GM19452 (cell line): ENCODE results near the gene GNB1L.

ENCODE experiments used
- ATAC-seq: cut with Tn5 transposase; IDR thresholded peaks from one replicate; pipeline ENCODE4 v1.9.1; 2021; ENCODE audit not compliant: unreplicated experiment

Gene GNB1L

GRCh38 chr22:19826619-19826950 lies 28.1 kb downstream of the GNB1L start:
- no peak for ATAC-seq

- ATAC-seq, result no peak
Measured at GRCh38 chr22:19825904-19826618, 28.6 kb downstream of the GNB1L start.

DNA sequence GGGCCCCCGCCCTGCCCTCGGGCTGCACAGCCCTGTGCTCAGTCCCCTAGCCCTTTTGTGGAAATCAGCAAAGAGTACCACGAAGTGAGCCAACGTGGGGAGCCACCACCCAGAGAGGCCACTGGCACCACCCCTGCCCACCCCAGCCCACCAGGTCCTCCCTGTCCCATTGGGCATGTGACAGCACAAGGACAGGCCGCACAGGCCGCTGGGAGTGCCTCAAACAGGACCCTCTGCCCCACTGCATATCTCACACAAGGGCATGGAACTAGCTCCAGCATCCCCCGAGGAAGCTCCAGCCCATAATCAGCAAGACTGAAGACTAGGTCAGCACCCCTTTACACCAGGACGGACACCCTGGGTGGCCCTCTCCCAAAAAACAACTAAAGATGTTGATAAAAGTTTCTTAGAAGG lies 29.7 kb downstream of the GNB1L start:
- no peak for ATAC-seq

- ATAC-seq, result no peak
Measured at GRCh38 chr22:19824212-19824925, 30.3 kb downstream of the GNB1L start.

GRCh38 chr22:19823902-19824211 lies 30.8 kb downstream of the GNB1L start:
- no peak for ATAC-seq

DNA sequence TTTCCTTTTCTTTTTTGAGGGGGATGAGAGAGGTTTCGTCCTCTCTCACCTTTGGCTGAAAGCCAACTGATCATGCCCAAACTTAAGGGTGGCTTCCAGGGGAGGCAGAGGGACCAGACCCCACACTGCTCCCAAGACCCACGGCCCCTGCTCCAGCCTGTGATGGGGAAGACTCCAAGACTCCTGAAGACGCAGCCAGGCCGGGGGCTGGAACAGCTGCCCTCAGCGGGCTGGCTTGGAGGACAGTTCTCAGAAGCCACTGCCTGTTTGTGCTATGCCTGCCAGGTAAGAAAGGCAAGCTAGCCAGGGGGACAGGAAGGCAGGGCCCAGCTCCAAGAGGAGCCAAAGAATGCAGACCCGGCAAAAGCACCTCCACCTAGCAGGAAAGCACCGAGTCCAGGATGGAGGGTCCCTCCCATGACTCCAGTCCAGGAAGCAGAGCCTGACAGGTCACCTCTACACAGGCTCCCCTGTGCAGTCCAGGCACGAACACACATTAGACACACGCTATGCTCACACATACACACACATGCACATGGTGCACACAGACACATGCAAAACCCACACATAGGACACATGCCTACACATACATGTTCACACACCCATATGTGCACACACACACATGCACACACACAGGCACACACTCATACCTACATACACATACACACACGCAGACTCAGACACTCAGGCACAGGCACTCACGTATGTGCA lies 31.3 kb downstream of the GNB1L start:
- ATAC-seq, result no peak

DNA sequence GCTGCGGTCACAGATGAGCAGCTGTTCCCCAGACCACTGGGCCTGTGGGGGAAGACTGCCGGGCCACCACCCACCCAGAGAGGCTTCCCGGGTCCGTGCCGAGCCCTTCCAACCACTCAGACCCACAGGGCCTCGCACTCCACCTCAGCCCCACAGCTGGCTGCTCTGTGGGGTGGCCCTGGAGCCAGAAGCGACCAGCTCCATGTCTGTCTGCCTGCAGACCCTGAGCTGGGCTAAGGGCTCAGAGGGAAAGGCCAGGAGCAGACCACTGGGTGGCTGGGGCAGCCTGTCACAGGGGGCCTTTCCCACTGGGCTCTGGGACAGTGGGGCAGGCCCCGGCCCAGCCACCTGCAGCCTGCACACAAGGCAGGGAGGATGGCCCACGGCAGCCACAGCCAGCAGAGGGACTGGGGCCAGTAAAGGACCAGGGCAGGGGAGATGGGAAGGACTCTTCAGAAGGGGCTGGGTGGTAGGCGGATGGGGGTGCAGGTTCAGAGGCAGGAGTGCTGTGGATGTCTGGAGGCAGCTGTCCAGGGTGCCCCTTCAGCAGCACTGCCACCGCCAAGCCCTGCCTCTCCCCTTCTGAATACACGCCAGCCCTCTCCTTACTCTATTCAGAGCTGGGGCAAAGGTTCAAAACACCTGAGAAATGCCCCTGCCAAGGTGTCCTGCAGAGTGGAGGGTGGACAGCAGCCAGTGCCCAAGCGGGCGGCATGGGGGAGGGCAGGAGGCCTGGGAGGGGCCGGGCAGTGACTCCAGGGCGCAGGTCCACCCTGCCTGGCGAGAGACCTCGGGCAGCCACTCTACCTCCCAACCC lies 32.2 kb downstream of the GNB1L start:
- ATAC-seq, result no peak

GRCh38 chr22:19821523-19822300 lies 33.0 kb downstream of the GNB1L start:
- ATAC-seq, result no peak

DNA sequence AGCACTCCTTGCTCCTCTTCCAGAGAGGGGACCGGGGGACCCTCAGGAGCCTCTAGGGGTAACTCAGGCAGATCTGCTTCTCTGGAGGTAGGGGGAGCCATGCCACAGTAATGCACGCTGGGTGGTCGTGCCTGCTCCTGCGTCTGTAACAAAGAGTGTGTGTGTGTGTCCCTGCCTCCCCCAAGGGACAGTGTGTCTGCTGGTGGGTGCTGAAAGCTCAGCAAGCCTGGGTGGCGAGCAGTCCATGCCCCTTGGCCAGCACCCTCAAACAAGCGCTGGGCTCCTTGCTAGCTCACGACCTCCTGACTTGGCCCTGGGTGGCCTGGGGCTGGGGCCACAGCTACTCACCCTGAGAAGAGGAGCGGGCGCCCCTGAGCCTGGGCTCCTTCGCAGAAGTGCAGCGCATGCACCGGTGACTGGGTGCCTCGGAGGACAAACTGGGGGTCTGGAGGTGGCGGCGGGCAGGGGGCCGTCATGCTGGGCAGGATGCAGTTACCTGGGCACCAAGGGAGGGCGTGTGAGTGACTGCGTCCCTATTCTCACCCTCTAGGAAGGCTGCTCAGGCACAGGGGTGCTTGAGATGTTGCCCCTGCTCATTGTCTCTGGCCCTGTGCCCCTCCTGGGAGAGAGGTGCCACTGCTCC lies 33.7 kb downstream of the GNB1L start:
- ATAC-seq, result no peak

GRCh38 chr22:19819911-19820879 lies 34.5 kb downstream of the GNB1L start:
- no peak for ATAC-seq

DNA sequence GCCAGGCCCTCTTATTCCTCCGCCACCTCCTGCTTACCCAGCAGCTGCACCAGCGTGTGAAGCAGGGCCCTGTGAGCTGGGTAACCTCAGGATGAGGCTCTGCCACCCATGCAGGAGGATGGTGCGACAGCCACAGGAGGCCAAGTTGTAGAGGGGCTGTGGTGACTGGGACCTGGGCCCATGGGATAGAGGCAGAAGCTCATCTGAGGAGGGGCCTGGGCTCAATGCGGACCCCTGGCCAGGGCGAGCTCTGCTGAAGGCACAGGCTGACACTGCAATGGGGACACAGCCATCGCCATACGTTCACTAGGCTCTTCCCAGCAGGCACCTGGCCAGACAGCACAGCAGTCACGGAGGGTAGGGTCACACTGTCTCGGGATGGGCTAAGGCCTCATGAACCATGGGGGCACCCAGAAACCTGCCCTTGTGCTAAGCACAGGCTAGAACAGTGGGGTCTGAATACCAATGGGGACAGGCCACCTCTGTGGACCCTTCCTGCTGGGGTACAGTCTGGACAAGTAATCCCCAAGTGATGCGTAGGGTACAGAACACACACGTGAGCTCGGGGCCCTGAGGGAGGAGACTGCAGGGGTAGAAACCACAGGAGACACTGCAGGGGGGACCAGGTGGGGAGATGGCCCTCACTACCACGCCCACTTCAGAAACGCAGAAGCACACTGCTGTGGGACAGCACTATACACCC lies 35.3 kb downstream of the GNB1L start:
- ATAC-seq, result no peak

DNA sequence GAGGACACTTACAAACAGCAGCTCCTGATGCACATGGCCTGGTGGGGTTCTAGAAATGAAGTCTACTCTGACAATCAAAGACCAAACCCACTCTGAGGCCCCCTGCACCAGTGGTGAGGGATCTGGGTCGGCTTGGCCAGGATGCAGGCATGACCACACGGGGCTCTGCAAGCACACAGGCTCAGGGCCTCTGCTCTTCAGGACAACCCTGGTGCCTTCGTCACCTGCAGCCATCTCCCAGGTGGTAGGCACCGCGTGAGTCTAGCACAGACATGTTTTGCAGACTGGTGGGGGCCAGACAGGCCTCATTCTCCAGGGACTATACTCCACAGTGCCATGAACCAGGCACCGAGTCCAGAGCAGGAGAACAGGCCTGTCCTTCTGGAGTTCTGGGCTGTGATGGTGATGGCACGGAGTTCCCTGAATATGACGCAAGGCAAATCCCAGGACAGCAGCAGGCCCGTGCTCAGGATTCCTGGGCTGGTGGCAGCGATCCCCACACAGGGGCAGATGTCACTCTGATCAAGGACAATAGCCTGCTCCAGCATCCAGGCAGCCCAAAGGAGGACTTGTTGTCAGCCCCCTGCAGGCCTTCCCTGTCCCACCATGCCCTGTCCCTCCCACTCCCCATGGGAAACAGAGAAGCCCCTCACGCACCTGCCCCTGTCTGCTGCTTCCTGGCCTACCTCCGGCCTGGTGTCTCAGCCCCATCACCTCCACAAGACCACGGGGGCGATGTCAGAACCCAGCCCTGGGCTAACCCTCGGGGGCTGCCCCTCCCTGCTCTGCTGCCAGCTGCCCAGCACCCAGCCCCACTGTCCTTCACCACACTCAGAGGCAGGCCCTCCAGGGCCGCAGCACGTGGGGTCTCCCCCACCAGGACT lies 36.1 kb downstream of the GNB1L start:
- no peak for ATAC-seq

DNA sequence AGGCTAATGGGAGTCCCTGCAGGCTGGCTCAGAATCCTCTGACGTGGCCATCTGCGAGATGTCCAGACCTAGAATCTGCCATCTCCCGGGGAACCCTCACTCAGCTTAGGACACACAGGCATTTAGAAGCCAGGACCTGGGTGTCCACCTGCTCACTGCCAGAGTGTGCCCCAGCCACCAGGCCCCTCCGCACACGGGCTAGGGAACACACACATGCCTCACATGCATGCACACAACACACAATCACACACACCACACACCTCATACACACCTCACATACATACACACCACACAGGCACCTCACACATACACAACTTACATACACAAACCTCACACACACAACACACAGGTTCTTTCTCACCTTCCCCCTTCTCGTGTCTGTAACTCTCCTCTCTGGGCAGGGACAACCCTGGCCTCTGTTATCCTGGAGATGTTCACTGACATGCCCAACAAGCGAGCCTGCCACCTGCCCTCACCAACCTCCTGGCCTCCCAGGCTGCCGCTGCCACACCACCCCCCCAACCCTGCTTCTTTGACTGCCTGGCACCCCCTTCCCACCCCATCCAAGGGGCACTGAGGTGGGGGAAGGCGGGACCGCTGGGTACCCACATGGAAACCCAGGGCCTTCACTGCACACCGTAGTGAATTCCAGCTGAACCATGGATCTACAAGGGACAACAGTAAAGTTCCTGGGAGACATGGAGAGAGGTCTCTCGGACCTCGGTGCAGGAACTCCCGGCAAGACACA lies 38.1 kb downstream of the GNB1L start:
- no peak for ATAC-seq

- no peak for ATAC-seq
Measured at GRCh38 chr22:19815823-19816290, 38.8 kb downstream of the GNB1L start.

DNA sequence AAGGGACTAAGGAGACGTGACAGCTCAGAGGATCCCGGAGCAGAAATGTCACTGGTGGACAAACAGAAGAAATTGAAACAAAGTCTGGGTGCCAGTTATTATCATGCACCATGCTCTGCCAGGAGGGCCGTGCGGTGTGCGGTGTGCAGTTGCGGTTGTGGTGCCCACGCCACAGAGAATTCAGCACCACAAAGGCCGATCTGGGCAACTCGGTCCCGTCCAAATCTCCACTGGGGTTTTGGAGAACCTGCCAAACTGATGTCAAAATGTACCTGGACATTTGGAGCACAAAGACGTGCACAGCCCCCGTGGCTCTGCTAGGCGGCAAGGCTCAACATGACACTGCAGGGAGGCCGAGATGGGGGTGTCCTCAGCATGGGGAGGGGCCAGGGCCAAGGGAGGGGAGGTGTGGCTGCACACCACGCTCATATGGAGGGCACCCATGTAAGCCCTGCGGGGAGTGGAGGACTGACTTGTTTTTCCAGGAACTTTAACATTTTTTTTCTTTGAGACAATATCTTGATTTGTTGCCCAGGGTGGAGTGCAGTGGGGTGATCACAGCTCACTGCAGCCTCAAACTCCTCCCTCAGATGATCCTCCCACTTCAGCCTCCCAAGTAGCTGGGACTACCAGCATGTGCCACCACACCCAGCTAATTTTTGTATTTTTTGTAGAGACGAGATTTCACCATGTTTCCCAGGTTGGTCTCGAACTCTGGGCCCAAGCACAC lies 39.4 kb downstream of the GNB1L start:
- no peak for ATAC-seq

GRCh38 chr22:19814428-19814827 lies 40.2 kb downstream of the GNB1L start:
- no peak for ATAC-seq
